DND-41 (cell line): ENCODE measurements around the gene CEP112.

Experiments used
- ATAC-seq: fragments of 200-7000 bp; cut with Tn5 transposase; 3 replicates; pipeline ENCODE4 v1.9.1; 2021; ENCODE audit warnings: low read depth; ENCODE audit not compliant: insufficient read depth
- DNase-seq: peaks from one replicate; pipeline ENCODE4 v3.0.0-alpha.2; 2020
- H2AFZ ChIP-seq: 2 replicates; pipeline ENCODE4 v1.6.0; 2012; ENCODE audit warnings: low read depth, low read length
- H3K27ac ChIP-seq: 2 replicates; pipeline ENCODE4 v1.5.1; 2012; ENCODE audit warnings: low read length, inconsistent platforms
- H3K27me3 ChIP-seq: fragments of 200-600 bp; sonication (generic); 2 replicates; pipeline ENCODE4 v1.6.0; 2012; ENCODE audit warnings: low read length, mild to moderate bottlenecking, inconsistent platforms; ENCODE audit not compliant: insufficient read depth, poor library complexity
- H3K36me3 ChIP-seq: 2 replicates; pipeline ENCODE4 v1.5.1; 2012; ENCODE audit warnings: low read length, inconsistent platforms; ENCODE audit not compliant: insufficient read depth
- H3K4me1 ChIP-seq: 2 replicates; pipeline ENCODE4 v1.5.1; 2012; ENCODE audit warnings: mild to moderate bottlenecking, low read length; ENCODE audit not compliant: insufficient read depth
- H3K4me2 ChIP-seq: 2 replicates; pipeline ENCODE4 v1.6.0; 2012; ENCODE audit warnings: mild to moderate bottlenecking, moderate library complexity, low read length, inconsistent platforms; ENCODE audit not compliant: insufficient read depth
- H3K4me3 ChIP-seq, 2 experiments: fragments of 200-600 bp in 1 of 2; shearing (Covaris generic) in 1 of 2; 2 replicates each; pipeline ENCODE4 v1.5.1; 2012 to 2016; ENCODE audit warnings: inconsistent platforms in 2 of 2, low read length in 2 of 2, mild to moderate bottlenecking in 2 of 2, low read depth in 1 of 2, moderate library complexity in 1 of 2
- H3K79me2 ChIP-seq: 2 replicates; pipeline ENCODE4 v1.6.0; 2012; ENCODE audit warnings: low read length, inconsistent platforms; ENCODE audit not compliant: insufficient read depth
- H3K9ac ChIP-seq: 2 replicates; pipeline ENCODE4 v1.6.0; 2012; ENCODE audit warnings: low read depth, mild to moderate bottlenecking, inconsistent platforms, low read length, moderate library complexity
- H3K9me3 ChIP-seq: 2 replicates; pipeline ENCODE4 v1.5.1; 2012; ENCODE audit warnings: low read length, moderate library complexity, mild to moderate bottlenecking, inconsistent platforms; ENCODE audit not compliant: insufficient read depth, severe bottlenecking
- H4K20me1 ChIP-seq: 2 replicates; pipeline ENCODE4 v1.6.0; 2012; ENCODE audit warnings: low read length; ENCODE audit not compliant: insufficient read depth
- EZH2 ChIP-seq: IDR thresholded peaks from 3 replicates; pipeline ENCODE4 v1.6.1; 2012; ENCODE audit warnings: borderline replicate concordance, low read depth, mild to moderate bottlenecking, moderate library complexity, low read length, inconsistent platforms; ENCODE audit not compliant: severe bottlenecking
- TF ChIP-seq, protein P1 (sequence below): IDR thresholded peaks from 2 replicates; pipeline ENCODE4 v1.5.1; 2012; ENCODE audit warnings: borderline replicate concordance, low read length, moderate library complexity, mild to moderate bottlenecking; ENCODE audit not compliant: poor library complexity, severe bottlenecking; ENCODE audit errors: extremely low read depth

CEP112 gene

DNA sequence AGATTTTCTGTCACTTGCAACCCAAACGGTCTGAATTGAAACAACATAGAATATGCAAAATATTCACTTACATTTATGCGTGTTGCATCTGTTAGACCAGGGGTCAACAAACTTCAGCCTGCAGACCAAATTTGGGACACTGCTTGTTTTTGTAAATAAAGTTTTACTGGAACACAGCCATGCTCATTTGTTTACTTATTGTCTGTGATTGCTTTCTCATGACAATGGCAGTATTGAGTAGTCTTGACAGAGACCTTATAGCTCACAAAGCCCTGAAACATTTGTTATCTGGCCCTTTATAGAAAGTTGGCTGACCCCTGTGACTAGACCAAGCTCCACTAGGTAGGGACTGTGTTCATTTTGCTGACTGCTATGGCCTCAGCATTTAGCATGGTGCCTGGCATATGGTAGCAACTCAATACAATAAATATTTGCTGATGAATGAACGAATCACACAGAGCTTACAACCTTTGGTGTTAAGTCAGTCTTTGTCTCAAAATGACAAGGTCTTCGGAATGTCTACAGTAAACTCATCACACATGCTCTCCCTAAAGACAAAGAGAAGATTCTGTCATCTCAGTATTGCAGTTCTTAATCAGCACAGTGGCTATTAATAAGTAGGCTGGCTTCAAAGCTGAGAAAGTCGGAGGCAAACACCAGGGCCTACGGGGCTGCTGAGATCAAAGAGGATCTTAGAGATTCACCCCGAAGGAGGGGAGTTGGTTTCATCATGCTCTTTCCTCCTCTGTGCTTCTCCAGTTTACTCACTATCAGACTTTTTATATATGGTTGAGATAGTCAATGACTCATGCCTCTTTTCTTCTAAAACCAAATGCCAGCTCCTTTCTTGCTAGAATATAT, 535.3 kb downstream of the CEP112 start:
- TF ChIP-seq, protein P1, sequence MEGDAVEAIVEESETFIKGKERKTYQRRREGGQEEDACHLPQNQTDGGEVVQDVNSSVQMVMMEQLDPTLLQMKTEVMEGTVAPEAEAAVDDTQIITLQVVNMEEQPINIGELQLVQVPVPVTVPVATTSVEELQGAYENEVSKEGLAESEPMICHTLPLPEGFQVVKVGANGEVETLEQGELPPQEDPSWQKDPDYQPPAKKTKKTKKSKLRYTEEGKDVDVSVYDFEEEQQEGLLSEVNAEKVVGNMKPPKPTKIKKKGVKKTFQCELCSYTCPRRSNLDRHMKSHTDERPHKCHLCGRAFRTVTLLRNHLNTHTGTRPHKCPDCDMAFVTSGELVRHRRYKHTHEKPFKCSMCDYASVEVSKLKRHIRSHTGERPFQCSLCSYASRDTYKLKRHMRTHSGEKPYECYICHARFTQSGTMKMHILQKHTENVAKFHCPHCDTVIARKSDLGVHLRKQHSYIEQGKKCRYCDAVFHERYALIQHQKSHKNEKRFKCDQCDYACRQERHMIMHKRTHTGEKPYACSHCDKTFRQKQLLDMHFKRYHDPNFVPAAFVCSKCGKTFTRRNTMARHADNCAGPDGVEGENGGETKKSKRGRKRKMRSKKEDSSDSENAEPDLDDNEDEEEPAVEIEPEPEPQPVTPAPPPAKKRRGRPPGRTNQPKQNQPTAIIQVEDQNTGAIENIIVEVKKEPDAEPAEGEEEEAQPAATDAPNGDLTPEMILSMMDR: no peak
- TF ChIP-seq EZH2: no peak
- H3K79me2 ChIP-seq: no peaks in the 10 kb centered on the region
- no peak overlapping the region for H3K4me2 ChIP-seq
- H3K36me3 ChIP-seq: no peaks in the 10 kb centered on the region
- no peak overlapping the region for H2AFZ ChIP-seq
- H3K9ac ChIP-seq: no peak overlapping the region
- no peaks in the 10 kb centered on the region for H4K20me1 ChIP-seq
- H3K4me3 ChIP-seq: no peak overlapping the region
- DNase-seq: no peak
- no peaks in the 10 kb centered on the region for H3K9me3 ChIP-seq
- H3K4me1 ChIP-seq: no peaks in the 10 kb centered on the region
- ATAC-seq: peak; percentile 55; the same call in 2 of the 3 replicates
- H3K27me3 ChIP-seq: no peaks in the 10 kb centered on the region
- no peak overlapping the region for H3K27ac ChIP-seq

DNA sequence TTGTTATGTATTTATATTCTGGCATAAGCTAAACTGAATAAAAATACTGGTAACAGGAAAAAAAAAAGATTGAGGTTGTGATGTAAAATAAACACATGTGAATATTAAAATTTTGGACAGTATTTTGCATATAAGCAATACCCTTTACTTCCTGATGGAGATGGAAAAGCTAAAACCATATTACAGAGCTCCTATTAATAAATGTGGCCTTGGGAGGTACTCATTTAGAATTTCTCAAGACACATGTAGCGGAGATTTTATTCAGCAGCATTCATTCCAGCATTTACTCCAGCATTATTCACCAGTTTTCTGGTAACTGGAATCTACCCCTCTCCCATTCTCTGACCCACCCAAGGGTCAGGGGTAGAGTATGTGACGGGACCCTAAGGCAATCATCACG, 536.2 kb downstream of the CEP112 start:
- TF ChIP-seq, protein P1: no peak
- no peak for TF ChIP-seq EZH2
- Histone ChIP-seq H3K9ac (no peak overlapping the region), H2AFZ (no peak overlapping the region), H3K27me3 (no peaks in the 10 kb centered on the region), H3K4me2 (no peak overlapping the region), H3K27ac (no peak overlapping the region), H3K4me1 (no peaks in the 10 kb centered on the region), H3K9me3 (no peaks in the 10 kb centered on the region), H3K4me3 (no peak overlapping the region), H4K20me1 (no peaks in the 10 kb centered on the region), H3K36me3 (no peaks in the 10 kb centered on the region), H3K79me2 (no peaks in the 10 kb centered on the region)
- DNase-seq (no peak), ATAC-seq (no peak)

DNA sequence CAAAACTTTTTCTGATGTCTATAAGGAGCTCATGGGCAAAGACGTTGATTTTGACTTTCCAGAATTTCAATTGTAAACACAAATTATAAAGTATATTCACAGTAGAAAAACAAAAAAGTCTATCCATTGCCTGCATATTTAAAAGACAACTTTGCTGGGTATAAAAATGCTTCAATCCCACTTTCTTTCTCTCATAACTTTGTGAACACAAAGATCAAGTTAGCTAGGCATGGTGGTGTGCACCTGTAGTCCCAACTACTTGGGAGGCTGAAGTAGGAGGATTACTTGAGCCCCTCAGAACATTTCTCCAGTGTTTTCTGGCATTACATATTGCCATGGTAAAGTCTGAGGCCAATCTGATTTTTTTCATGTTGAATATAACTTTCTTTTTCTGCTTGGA, 547.4 kb downstream of the CEP112 start:
- H4K20me1 ChIP-seq: no peaks in the 10 kb centered on the region
- TF ChIP-seq, protein P1: no peak
- TF ChIP-seq EZH2: no peak
- H3K27me3 ChIP-seq: no peaks in the 10 kb centered on the region
- H3K4me2 ChIP-seq: no peak overlapping the region
- H3K9me3 ChIP-seq: peaks cover 11% of the 10 kb centered on the region
- DNase-seq (no peak), ATAC-seq (no peak)
- H3K27ac ChIP-seq: no peak overlapping the region
- no peaks in the 10 kb centered on the region for H3K79me2 ChIP-seq
- H3K9ac ChIP-seq: no peak overlapping the region
- H3K36me3 ChIP-seq: no peaks in the 10 kb centered on the region
- no peaks in the 10 kb centered on the region for H3K4me1 ChIP-seq
- H3K4me3 ChIP-seq: no peak overlapping the region
- no peak overlapping the region for H2AFZ ChIP-seq
